Stimulated activated CD4-positive, alpha-beta T cell treated with anti-CD3 and anti-CD28 coated beads, Interleukin-2, amount 100 ng/mL, for 24 hours (primary cell): Measurements from ENCODE around the gene TMEM80.
"Not testable (repeated sequence)": the region's sequence is repeated elsewhere in the genome, so short reads cannot be mapped to it uniquely, and the experiment has no call there.

Experiments
- DNase-seq, 2 donors: peaks; one replicate each; pipeline ENCODE4 v3.0.0-alpha.2; 2020

TMEM80 gene

GRCh38 chr11:723120-723883, 27.7 kb downstream of the TMEM80 start:
- DNase-seq, result peak; percentile 48 to 53

- DNase-seq, result no peak
Measured at GRCh38 chr11:724049-724777, 28.6 kb downstream of the TMEM80 start.

- no peak for DNase-seq
Measured at GRCh38 chr11:724778-725386, 29.3 kb downstream of the TMEM80 start.

- peak in 1 of 2 donors; percentile 26 for DNase-seq
Measured at GRCh38 chr11:725624-726202, 30.1 kb downstream of the TMEM80 start.

GRCh38 chr11:726278-727220, 30.9 kb downstream of the TMEM80 start:
- peak; percentile 49 to 62 for DNase-seq

- DNase-seq, result no peak
Measured at GRCh38 chr11:727281-727701, 31.7 kb downstream of the TMEM80 start.

GRCh38 chr11:727859-728748, 32.5 kb downstream of the TMEM80 start:
- peak; percentile 84 to 88 for DNase-seq

- DNase-seq, result no peak
Measured at GRCh38 chr11:728901-729491, 33.4 kb downstream of the TMEM80 start.

- DNase-seq, result no peak
Measured at GRCh38 chr11:729492-730074, 34.0 kb downstream of the TMEM80 start.

GRCh38 chr11:733072-733471, 37.5 kb downstream of the TMEM80 start:
- DNase-seq, result no peak

GRCh38 chr11:734541-734940, 38.9 kb downstream of the TMEM80 start:
- not testable (repeated sequence) for DNase-seq

- no peak for DNase-seq
Measured at GRCh38 chr11:737366-737765, 41.8 kb downstream of the TMEM80 start.

- not testable (repeated sequence) for DNase-seq
Measured at GRCh38 chr11:737899-738298, 42.3 kb downstream of the TMEM80 start.

- no peak for DNase-seq
Measured at GRCh38 chr11:742156-742546, 46.5 kb downstream of the TMEM80 start.

- DNase-seq, result no peak
Measured at GRCh38 chr11:742571-743201, 47.1 kb downstream of the TMEM80 start.

GRCh38 chr11:745428-745827, 49.8 kb downstream of the TMEM80 start:
- DNase-seq, result no peak

GRCh38 chr11:746289-747157, 50.9 kb downstream of the TMEM80 start:
- peak in 1 of 2 donors; percentile 43 for DNase-seq

- DNase-seq, result peak; percentile 88 to 95
Measured at GRCh38 chr11:747158-748006, 51.8 kb downstream of the TMEM80 start, which contains the start of gene TALDO1. TSS of gene TALDO1 (plus strand) at chr11:747464. CDS start at chr11:747482, 18 bp downstream.
